GM12891 (cell line): ENCODE data around the gene FBXO4.

ENCODE experiments used
- POLR2A ChIP-seq: IDR thresholded peaks from 2 replicates; pipeline ENCODE4 v1.6.1; 2011; ENCODE audit warnings: low read depth, low read length, control low read depth
- POLR2AphosphoS5 ChIP-seq: IDR thresholded peaks from 2 replicates; pipeline ENCODE4 v1.6.1; 2011; ENCODE audit warnings: low read depth, low read length, control low read depth
- SPI1 ChIP-seq: IDR thresholded peaks from 2 replicates; pipeline ENCODE4 v1.6.1; 2011; ENCODE audit warnings: low read depth, low read length, control low read depth

DNA sequence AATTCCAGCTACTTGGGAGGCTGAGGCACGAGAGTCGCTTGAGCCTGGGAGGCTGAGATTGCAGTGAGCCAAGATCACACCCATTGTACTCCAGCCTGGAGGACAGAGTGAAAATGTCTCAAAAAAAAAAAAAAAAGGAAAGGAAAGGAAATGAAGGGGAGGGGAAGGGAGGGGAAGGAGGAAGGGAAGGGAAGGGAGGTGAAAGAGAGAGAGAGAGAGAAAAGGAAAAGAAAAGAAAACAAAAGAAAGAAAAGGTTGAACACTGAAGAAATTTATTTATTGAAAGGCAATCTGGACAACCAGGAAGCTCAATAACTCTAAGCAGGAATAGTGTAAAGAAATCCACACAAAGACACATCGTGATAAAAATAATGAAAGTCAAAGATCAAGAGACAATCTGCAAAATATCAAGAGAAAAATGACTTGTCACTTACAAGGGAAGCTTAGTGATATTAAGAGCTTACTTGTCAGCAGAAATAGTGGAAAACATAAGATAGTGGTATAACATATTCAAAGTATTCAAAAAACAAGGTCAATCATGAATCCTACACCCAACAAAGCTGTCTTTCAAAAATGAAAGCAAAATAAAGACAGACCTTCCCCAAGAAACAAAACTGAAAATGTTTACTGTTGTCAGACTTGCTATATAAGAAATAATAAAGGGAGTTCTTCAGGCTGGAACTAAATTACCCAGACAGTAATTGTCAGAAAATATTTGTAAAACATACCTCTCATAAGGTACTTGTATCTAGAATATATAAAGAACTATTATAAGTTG is 31.8 kb upstream of the FBXO4 start:
- TF ChIP-seq SPI1 (no peak), POLR2AphosphoS5 (no peak), POLR2A (no peak)
